Occipital lobe (tissue), 2 donors: ENCODE data around the gene JSRP1. TPM values are rescaled to one million over a fixed set of nuclear protein-coding genes. Genes with fewer than 3 reads are reported as not detected.

Source experiments
- DNase-seq: peaks from one replicate; lab custom pipeline; 2025; lab: John Stamatoyannopoulos, UW
- total RNA-seq: library from RNA; depleted of rRNA; stranded (reverse); fragments of >200 nt; gene quantifications from one replicate; pipeline ENCODE4 v1.2.3, GENCODE V29; 2014

JSRP1 gene
- total RNA-seq, 1 donor from 2014 or later, result not detected

- no peak for DNase-seq
Measured at GRCh38 chr19:2232286-2233151, 23.7 kb downstream of the JSRP1 start.

- DNase-seq, result no peak
Measured at GRCh38 chr19:2231621-2232221, 24.5 kb downstream of the JSRP1 start.

GRCh38 chr19:2230807-2231533 is 25.2 kb downstream of the JSRP1 start:
- DNase-seq, result no peak

DNA sequence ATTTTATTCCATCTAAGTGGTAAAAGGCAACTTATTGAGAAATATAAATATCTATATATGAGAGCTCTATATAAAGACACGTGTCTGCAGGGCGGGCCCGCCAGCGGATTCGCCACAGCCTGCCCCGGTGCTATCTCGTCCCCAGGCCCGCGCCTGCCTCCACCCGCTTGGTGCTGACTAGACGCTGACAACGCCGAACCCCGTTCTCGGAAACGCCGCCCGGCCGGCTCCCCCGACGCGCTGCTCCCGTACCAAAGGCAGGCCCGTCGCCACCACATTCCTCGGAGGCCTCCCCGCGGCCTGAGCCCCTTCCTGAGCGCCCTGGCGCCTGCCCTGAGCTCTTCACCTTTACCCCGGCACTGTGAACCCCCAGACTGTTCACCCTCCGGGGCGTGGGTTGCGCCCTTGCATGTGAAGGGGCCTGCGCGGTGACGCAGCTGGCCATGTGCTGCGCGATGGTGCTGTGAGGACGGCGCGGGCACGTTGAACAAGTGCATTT is 26.1 kb downstream of the JSRP1 start:
- no peak for DNase-seq

GRCh38 chr19:2229103-2230032 is 26.8 kb downstream of the JSRP1 start:
- DNase-seq, result no peak

DNA sequence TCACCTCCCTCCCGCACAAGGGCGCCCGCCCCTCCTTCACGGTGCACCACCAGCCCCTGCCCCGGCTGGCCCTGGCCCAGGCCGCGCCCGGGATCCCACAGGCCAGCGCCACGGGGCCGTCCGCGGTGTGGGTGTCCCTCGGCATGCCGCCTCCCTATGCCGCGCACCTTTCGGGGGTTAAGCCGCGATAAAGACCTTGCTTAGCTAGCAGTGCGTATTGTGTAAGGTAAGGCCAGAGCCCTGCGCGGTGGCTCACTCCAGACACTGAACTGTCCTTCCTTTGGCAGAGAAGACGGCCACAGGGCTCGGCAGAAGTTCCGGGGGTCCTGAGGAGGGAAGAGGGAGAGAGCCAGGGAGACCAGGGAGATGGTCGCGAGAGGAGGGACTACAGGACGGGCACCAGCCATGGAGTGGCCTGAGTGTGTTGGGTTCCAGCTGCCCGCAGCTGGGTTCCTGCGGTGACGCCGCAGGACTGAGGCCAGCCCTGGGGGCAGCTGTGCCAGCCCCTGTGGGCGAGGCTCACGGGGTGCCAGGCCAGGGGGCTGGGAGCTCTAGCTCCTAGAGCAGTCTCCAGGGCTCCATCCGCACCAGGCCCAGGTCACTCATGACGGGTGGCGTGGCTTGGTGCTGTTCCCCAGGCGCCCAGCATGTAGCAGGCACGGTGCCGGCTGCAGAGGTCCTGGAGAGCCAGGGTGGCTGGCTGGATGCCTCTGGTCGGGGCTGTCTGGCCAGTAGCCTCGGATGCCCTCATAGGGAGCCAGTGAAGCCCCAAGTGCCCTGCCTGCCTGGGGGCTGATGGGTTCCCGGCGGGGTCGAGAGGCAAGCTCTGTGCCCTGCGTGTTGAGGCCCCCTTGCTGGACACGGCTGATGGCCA is 27.8 kb downstream of the JSRP1 start:
- no peak for DNase-seq

DNA sequence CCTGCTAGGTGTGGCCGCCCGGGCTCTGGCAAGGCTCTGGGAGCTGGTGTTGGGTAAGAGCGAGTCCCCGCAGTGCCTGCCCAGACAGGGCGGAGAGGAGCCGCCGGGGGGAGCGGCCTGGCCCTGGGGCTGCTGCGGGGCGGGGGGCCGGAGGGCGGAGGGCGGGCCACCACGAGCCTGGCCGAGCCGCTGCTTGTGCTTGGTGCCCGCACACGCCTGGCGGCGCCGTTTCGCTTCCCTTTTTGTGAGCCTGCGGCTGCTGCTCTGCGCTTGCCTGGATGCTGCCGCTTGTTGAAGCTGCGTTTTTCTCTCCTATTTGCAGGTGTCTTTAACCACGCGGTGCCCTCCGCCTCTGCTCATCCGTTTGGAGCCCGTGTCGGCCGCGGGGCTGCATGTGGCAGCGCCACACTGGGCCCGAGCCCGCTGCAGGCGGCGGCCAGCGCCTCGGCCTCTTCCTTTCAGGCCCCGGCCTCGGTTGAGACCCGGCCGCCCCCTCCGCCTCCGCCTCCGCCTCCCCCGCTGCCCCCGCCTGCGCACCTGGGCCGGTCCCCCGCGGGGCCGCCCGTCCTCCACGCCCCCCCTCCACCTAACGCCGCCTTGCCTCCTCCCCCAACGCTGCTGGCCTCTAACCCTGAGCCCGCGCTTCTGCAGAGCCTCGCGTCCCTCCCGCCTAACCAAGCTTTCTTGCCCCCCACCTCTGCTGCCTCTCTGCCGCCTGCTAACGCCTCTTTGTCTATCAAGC is 28.6 kb downstream of the JSRP1 start:
- DNase-seq, result no peak

GRCh38 chr19:2226840-2227360 is 29.3 kb downstream of the JSRP1 start:
- DNase-seq, result no peak

- no peak for DNase-seq
Measured at GRCh38 chr19:2226051-2226839, 30.0 kb downstream of the JSRP1 start.

- no peak for DNase-seq
Measured at GRCh38 chr19:2225415-2226050, 30.7 kb downstream of the JSRP1 start.

GRCh38 chr19:2224754-2225349 is 31.4 kb downstream of the JSRP1 start:
- no peak for DNase-seq

DNA sequence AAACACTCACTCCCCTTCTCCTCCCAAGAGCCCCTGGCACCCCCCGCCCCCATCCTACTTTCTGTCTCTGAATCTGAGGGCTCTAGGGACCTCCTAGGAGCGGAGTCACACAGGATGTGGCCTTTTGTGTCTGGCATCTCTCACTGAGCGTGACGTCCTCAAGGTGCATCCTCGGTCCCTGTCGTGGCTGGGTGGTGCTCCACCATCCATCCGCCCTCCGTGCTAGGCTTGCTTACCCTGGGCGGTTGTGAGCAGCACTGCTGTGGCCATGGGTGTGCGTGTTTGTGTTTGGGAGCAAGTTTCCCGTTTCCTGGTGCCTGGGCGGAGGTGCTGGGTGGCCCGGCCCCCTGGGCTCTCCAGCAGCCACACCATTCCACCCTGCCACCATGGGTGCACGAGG is 32.3 kb downstream of the JSRP1 start:
- DNase-seq, result no peak

DNA sequence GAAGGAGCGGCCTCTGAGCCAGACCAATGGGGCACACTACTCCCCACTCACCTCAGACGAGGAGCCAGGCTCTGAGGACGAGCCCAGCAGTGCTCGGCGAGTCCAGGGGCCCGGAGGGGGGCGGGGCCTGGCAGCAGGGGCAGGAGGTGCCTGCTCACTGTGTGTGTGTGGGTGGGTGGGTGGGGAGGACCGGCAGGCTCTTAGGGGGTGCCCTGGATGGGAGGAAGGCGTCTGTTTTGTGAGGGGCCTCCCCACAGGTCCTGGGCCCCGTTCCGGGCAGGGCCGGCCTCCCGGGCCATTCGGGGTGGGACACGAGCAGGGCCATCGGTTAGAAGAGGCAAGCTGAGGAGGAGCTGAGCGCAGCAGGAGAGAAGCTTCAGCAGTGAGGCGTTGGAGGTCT is 32.8 kb downstream of the JSRP1 start:
- no peak for DNase-seq

DNA sequence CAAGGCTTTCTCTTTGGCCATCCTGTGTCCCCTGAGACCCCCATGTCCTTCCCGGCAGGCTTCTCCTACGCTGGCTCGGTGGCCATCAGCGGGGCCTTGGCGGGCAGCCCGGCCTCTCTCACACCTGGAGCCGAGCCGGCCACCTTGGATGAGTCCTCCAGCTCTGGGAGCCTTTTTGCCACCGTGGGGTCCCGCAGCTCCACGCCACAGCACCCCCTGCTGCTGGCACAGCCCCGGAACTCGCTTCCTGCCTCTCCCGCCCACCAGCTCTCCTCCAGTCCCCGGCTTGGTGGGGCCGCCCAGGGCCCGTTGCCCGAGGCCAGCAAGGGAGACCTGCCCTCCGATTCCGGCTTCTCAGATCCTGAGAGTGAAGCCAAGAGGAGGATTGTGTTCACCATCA is 34.3 kb downstream of the JSRP1 start:
- no peak for DNase-seq

DNA sequence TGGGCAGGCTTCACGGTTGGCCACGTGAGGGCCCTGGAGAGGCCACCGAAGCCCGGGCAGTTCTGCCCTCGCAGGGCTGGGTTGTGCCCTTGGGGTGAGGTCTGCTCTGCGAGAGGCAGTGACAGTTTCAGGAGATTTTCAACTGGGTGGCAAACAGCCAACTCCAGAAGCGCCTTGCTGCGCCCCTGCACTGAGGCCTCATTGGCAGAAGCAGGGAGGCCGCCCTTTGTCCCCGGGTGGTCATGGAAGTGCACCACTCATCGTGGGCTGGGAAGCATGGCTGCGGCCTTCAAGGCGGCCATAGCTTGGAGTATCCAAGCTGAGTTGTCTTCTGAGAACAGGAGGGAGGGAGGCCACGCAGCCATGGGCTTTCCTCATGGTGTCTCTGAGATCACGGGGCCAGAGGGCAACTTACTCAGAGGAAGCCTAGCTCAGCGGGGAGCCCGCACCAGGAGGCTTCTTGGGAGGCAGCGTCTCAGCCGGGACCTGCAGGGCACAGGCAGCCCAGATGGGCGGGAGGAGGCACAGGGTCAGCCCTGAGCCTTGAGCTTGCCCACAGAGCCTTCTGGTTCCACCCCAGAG is 34.9 kb downstream of the JSRP1 start:
- no peak for DNase-seq

GRCh38 chr19:2219726-2220125 is 36.5 kb downstream of the JSRP1 start:
- no peak for DNase-seq

DNA sequence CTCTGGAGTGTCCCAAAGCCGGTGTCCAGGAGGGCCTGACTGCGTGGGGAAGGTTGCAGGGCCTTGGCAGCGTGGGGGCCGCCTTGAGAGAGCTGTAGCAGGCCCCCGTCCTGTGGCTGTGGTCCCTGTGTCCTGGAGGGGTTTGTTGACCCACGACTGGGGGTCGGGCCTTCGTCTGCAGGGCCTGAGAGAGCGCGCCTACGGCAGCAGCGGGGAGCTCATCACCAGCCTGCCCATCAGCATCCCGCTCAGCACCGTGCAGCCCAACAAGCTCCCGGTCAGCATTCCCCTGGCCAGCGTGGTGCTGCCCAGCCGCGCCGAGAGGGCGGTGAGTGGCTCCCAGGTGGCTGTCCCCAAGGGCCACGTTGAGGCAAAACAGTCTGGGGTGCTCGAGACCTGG is 38.6 kb downstream of the JSRP1 start:
- no peak for DNase-seq
